ENCODE data around the gene CSMD2.

The CSMD2 gene

GRCh38 chr1:33599516-33600115, 565.4 kb downstream of the CSMD2 start:
- H3K4me3 ChIP-seq (ENCODE audit: low read depth, low read length) = no peak overlapping the region
- TF ChIP-seq CTCF (IDR thresholded peaks at IDR 0.05; ENCODE audit: control insufficient read depth, extremely low read depth, insufficient read depth) = no peak
- DNase-seq (ENCODE audit: low read depth) = no peak

- no peak for DNase-seq (ENCODE audit: low read depth)
- TF ChIP-seq CTCF (IDR thresholded peaks at IDR 0.05; ENCODE audit: control insufficient read depth, extremely low read depth, insufficient read depth) = no peak
- no peak overlapping the region for H3K4me3 ChIP-seq (ENCODE audit: low read depth, low read length)
Observed at GRCh38 chr1:33588726-33589125, 576.3 kb downstream of the CSMD2 start.

GRCh38 chr1:33586795-33587194, 578.2 kb downstream of the CSMD2 start:
- no peak for DNase-seq (ENCODE audit: low read depth)
- no peak overlapping the region for H3K4me3 ChIP-seq (ENCODE audit: low read depth, low read length)
- no peak for TF ChIP-seq CTCF (IDR thresholded peaks at IDR 0.05; ENCODE audit: control insufficient read depth, extremely low read depth, insufficient read depth)

GRCh38 chr1:33586106-33586505, 578.9 kb downstream of the CSMD2 start:
- TF ChIP-seq CTCF (IDR thresholded peaks at IDR 0.05; ENCODE audit: control insufficient read depth, extremely low read depth, insufficient read depth) = no peak
- H3K4me3 ChIP-seq (ENCODE audit: low read depth, low read length) = no peak overlapping the region
- no peak for DNase-seq (ENCODE audit: low read depth)

GRCh38 chr1:33583567-33583966, 581.5 kb downstream of the CSMD2 start:
- DNase-seq (ENCODE audit: low read depth) = no peak
- no peak for TF ChIP-seq CTCF (IDR thresholded peaks at IDR 0.05; ENCODE audit: control insufficient read depth, extremely low read depth, insufficient read depth)
- H3K4me3 ChIP-seq (ENCODE audit: low read depth, low read length) = no peak overlapping the region

GRCh38 chr1:33578557-33579448, 586.2 kb downstream of the CSMD2 start:
- TF ChIP-seq CTCF (IDR thresholded peaks at IDR 0.05; ENCODE audit: control insufficient read depth, extremely low read depth, insufficient read depth) = no peak
- no peak overlapping the region for H3K4me3 ChIP-seq (ENCODE audit: low read depth, low read length)
- no peak for DNase-seq (ENCODE audit: low read depth)

All from LNCaP clone FGC (cell line).